ENCODE results near the gene UNC5CL. TPM values are rescaled to one million over a fixed set of nuclear protein-coding genes. Genes with fewer than 3 reads are reported as not detected.
"Not testable (repeated sequence)": the region's sequence is repeated elsewhere in the genome, so short reads cannot be mapped to it uniquely, and the experiment has no call there.

UNC5CL gene
- total RNA-seq, 1 donor from 2014 or later: 0.53 TPM

- no peaks in the 10 kb centered on the region for H3K27me3 ChIP-seq
- no peaks in the 10 kb centered on the region for H3K36me3 ChIP-seq
- DNase-seq (ENCODE audit: low spot score in 2 of 2): no peak
- H3K9me3 ChIP-seq: no peaks in the 10 kb centered on the region
- intact Hi-C loops (cut with DNase I): no loop called here
- H3K4me3 ChIP-seq: no peak overlapping the region
- H3K4me1 ChIP-seq: no peaks in the 10 kb centered on the region
- H3K27ac ChIP-seq: no peak overlapping the region
- no peak for TF ChIP-seq CTCF (IDR thresholded peaks at IDR 0.05)
Measured at GRCh38 chr6:41011673-41012072, 27.3 kb downstream of the UNC5CL start.

DNA sequence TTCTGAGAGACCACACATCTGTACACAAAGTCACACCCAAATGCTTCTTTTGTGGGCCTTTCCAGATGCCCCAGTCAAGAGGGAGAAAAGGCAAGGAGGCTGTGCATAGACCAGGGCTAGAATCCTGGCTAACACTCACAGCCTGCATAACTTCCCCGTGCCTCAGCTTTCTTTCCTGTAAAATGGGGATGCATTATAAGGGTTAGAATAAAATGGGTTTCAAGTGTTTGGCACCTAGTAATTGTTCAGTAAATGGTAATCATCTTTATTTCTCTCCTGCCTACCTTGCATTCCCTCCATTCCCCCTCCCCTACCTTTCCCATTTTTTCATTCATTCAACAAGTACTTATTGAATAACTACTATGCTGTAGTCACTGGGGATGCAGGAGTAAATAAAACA is 29.4 kb downstream of the UNC5CL start:
- H3K27me3 ChIP-seq: no peaks in the 10 kb centered on the region
- TF ChIP-seq CTCF (IDR thresholded peaks at IDR 0.05): no peak
- H3K9me3 ChIP-seq: no peaks in the 10 kb centered on the region
- no peak for DNase-seq (ENCODE audit: low spot score in 2 of 2)
- no peaks in the 10 kb centered on the region for H3K4me1 ChIP-seq
- no peak overlapping the region for H3K4me3 ChIP-seq
- no peak overlapping the region for H3K27ac ChIP-seq
- intact Hi-C loops (cut with DNase I): no loop called here
- no peaks in the 10 kb centered on the region for H3K36me3 ChIP-seq

GRCh38 chr6:41008011-41008410 is 31.0 kb downstream of the UNC5CL start:
- DNase-seq (ENCODE audit: low spot score in 2 of 2): no peak
- no peak for TF ChIP-seq CTCF (IDR thresholded peaks at IDR 0.05)
- no peaks in the 10 kb centered on the region for H3K9me3 ChIP-seq
- H3K27me3 ChIP-seq: no peaks in the 10 kb centered on the region
- no peak overlapping the region for H3K4me3 ChIP-seq
- H3K27ac ChIP-seq: no peak overlapping the region
- H3K36me3 ChIP-seq: no peaks in the 10 kb centered on the region
- intact Hi-C loops (cut with DNase I): no loop called here
- H3K4me1 ChIP-seq: no peaks in the 10 kb centered on the region

GRCh38 chr6:41006980-41007379 is 32.0 kb downstream of the UNC5CL start:
- intact Hi-C loops (cut with DNase I): loop anchor here (1.0 to 2.0 kb wide), 2 partner anchors 21 to 60 kb away; no protein-coding TSS in a partner anchor
- not testable (repeated sequence) for H3K27me3 ChIP-seq; H3K9me3 ChIP-seq; H3K27ac ChIP-seq; H3K4me1 ChIP-seq; H3K4me3 ChIP-seq; H3K36me3 ChIP-seq; DNase-seq (ENCODE audit: low spot score in 2 of 2)

DNA sequence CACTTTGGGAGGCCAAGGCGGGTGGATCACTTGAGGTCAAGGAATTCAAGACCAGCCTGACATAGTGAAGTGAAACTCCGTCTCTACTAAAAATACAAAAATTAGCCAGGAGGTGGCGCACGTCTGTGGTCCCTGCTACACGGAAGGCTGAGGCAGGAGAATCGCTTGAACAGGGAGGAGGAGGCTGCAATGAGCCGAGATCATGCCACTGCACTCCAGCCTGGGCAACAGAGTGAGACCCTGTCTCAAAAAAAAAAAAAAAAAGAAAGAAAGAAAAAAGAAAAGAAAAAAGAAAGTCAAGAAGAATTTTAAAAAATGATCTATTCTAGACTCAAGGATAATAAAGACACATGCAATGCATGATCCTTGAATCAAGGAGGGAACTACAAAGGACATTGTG is 32.8 kb downstream of the UNC5CL start:
- H3K9me3 ChIP-seq, H3K4me1 ChIP-seq, H3K4me3 ChIP-seq, H3K27ac ChIP-seq, H3K27me3 ChIP-seq, H3K36me3 ChIP-seq: not testable (repeated sequence)
- intact Hi-C loops (cut with DNase I): loop anchor here (1.0 to 2.0 kb wide), 2 partner anchors 22 to 61 kb away; no protein-coding TSS in a partner anchor
- DNase-seq (ENCODE audit: low spot score in 2 of 2): peak in 1 of 2 donors; percentile 74
- peak; percentile 34 to 64 (median 57) for TF ChIP-seq CTCF (IDR thresholded peaks at IDR 0.05)

DNA sequence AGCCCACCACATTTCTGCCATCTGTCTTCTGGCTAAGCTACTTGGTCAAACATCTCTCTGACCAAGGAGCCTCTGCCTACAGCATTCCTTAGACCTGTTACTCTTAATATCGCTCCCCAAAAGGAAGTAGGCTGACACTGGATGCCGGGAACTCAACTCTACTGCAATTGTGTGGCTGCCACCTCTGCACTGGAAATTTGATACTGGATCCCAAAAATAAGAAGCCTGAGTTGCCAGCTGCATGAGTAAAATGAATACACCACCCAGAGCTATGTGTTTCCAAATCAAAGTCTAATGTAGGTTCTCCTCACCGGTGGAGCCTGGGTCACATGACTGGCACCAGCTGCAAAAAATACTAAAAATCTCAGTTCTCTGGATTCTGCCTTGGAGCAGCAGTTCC is 36.9 kb downstream of the UNC5CL start:
- TF ChIP-seq CTCF (IDR thresholded peaks at IDR 0.05): no peak
- no peak for DNase-seq (ENCODE audit: low spot score in 2 of 2)
- H3K27me3 ChIP-seq: no peaks in the 10 kb centered on the region
- H3K36me3 ChIP-seq: no peaks in the 10 kb centered on the region
- H3K9me3 ChIP-seq: no peaks in the 10 kb centered on the region
- no peak overlapping the region for H3K4me3 ChIP-seq
- peaks cover 0 to 4% of the 10 kb centered on the region in 2 donors for H3K4me1 ChIP-seq
- intact Hi-C loops (cut with DNase I): no loop called here
- no peak overlapping the region for H3K27ac ChIP-seq

Measured in ascending aorta (tissue), 2 donors.